PC-3 (cell line): Measurements from ENCODE around the gene MAPK1.
"Not testable (repeated sequence)": the region's sequence is repeated elsewhere in the genome, so short reads cannot be mapped to it uniquely, and the experiment has no call there.

ENCODE experiments used
- EZH2 ChIP-seq: fragments of 300-600 bp; sonication (generic); IDR thresholded peaks from one replicate; pipeline ENCODE4 v1.6.1; 2017; ENCODE audit warnings: antibody characterized with exemption, mild to moderate bottlenecking, low read length; ENCODE audit not compliant: unreplicated experiment
- TF ChIP-seq, protein P1 (sequence below): fragments of 300-600 bp; sonication (generic); conservative IDR thresholded peaks from 2 replicates; pipeline ENCODE4 v1.5.1; 2017; ENCODE audit warnings: antibody characterized with exemption, low read depth, mild to moderate bottlenecking, low read length

- TF ChIP-seq, protein P1, sequence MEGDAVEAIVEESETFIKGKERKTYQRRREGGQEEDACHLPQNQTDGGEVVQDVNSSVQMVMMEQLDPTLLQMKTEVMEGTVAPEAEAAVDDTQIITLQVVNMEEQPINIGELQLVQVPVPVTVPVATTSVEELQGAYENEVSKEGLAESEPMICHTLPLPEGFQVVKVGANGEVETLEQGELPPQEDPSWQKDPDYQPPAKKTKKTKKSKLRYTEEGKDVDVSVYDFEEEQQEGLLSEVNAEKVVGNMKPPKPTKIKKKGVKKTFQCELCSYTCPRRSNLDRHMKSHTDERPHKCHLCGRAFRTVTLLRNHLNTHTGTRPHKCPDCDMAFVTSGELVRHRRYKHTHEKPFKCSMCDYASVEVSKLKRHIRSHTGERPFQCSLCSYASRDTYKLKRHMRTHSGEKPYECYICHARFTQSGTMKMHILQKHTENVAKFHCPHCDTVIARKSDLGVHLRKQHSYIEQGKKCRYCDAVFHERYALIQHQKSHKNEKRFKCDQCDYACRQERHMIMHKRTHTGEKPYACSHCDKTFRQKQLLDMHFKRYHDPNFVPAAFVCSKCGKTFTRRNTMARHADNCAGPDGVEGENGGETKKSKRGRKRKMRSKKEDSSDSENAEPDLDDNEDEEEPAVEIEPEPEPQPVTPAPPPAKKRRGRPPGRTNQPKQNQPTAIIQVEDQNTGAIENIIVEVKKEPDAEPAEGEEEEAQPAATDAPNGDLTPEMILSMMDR: not testable (repeated sequence)
- TF ChIP-seq EZH2: not testable (repeated sequence)
Measured at GRCh38 chr22:21910367-21910766, 42.9 kb upstream of the MAPK1 start.
